Keratinocyte (primary cell): ENCODE data around the gene MYOM1. TPM values are rescaled to one million over a fixed set of nuclear protein-coding genes. Genes with fewer than 3 reads are reported as not detected.

ENCODE experiments used
- DNase-seq: peaks from one replicate; pipeline ENCODE4 v3.0.0-alpha.2; 2011; ENCODE audit warnings: low read depth, missing footprints, low spot score
- FAIRE-seq: peaks from 2 replicates; lab custom pipeline; 2011; peaks lifted over from hg19 to GRCh38; lab: Jason Lieb, UNC
- H2AFZ ChIP-seq: 2 replicates; pipeline ENCODE4 v1.6.0; 2012; ENCODE audit warnings: low read length, control low read depth, inconsistent platforms; ENCODE audit not compliant: control insufficient read depth
- H3K27ac ChIP-seq: 2 replicates; pipeline ENCODE4 v1.5.1; 2011; ENCODE audit warnings: low read length; ENCODE audit not compliant: control insufficient read depth, insufficient read depth
- H3K27me3 ChIP-seq: 3 replicates; pipeline ENCODE4 v1.6.0; 2011; ENCODE audit warnings: low read length; ENCODE audit not compliant: control insufficient read depth, insufficient read depth; ENCODE audit errors: extremely low read depth
- H3K36me3 ChIP-seq, 2 experiments: 2 replicates in 1 of 2; 3 replicates in 1 of 2; pipeline ENCODE4 v1.5.1; 2011; ENCODE audit warnings: low read length in 2 of 2, mild to moderate bottlenecking in 1 of 2; ENCODE audit not compliant: control insufficient read depth in 2 of 2, insufficient read depth in 2 of 2; ENCODE audit errors: extremely low read depth in 1 of 2
- H3K4me1 ChIP-seq: 3 replicates; pipeline ENCODE4 v1.5.1; 2011; ENCODE audit warnings: low read length; ENCODE audit not compliant: control insufficient read depth, insufficient read depth; ENCODE audit errors: extremely low read depth
- H3K4me2 ChIP-seq: 3 replicates; pipeline ENCODE4 v1.6.0; 2011; ENCODE audit warnings: low read depth, low read length; ENCODE audit not compliant: control insufficient read depth, insufficient read depth; ENCODE audit errors: extremely low read depth
- H3K4me3 ChIP-seq, 3 experiments: fragments of 200-600 bp in 1 of 3; sonication (generic) in 1 of 3; 2 replicates in 2 of 3; 3 replicates in 1 of 3; pipeline ENCODE4 v1.5.1; 2011 to 2016; ENCODE audit warnings: low read length in 3 of 3, mild to moderate bottlenecking in 3 of 3, control low read depth in 2 of 3, inconsistent platforms in 1 of 3, low read depth in 1 of 3, mixed read lengths in 1 of 3, mixed run types in 1 of 3, moderate library complexity in 1 of 3; ENCODE audit not compliant: control insufficient read depth in 2 of 3, insufficient read depth in 2 of 3; ENCODE audit errors: extremely low read depth in 1 of 3
- H3K79me2 ChIP-seq: 2 replicates; pipeline ENCODE4 v1.6.0; 2012; ENCODE audit warnings: low read length; ENCODE audit not compliant: control insufficient read depth, insufficient read depth
- H3K9ac ChIP-seq: 3 replicates; pipeline ENCODE4 v1.6.0; 2011; ENCODE audit warnings: low read length; ENCODE audit not compliant: control insufficient read depth, insufficient read depth; ENCODE audit errors: extremely low read depth
- H3K9me1 ChIP-seq: 3 replicates; pipeline ENCODE4 v1.6.0; 2011; ENCODE audit warnings: low read length; ENCODE audit not compliant: control insufficient read depth, insufficient read depth; ENCODE audit errors: extremely low read depth
- H3K9me3 ChIP-seq: 2 replicates; pipeline ENCODE4 v1.5.1; 2012; ENCODE audit warnings: low read depth, low read length; ENCODE audit not compliant: control insufficient read depth
- H4K20me1 ChIP-seq: 3 replicates; pipeline ENCODE4 v1.6.0; 2011; ENCODE audit warnings: low read length; ENCODE audit not compliant: control insufficient read depth, insufficient read depth; ENCODE audit errors: extremely low read depth
- EZH2 ChIP-seq: IDR thresholded peaks from one replicate; pipeline ENCODE4 v1.6.1; 2012; ENCODE audit warnings: inconsistent platforms, mild to moderate bottlenecking, low read length, moderate library complexity
- dilution Hi-C: fragments of 300-500 bp; cut with MboI; formaldehyde crosslinking; loops from one replicate; pipeline ENCODE4 v1.7.0; 2020; ENCODE audit warnings: low sequenced_read_pairs; ENCODE audit not compliant: extremely low pct_ligation_motif_present
- polyA plus RNA-seq, 5 experiments: library from polyadenylated mRNA; depleted of rRNA in 3 of 5; stranded (reverse) in 3 of 5; stranded (forward) in 1 of 5; unstranded in 1 of 5; fragments of >200 nt; gene quantifications; 1 replicate in 1 of 5; 2 replicates in 3 of 5; 3 replicates in 1 of 5; pipeline versions ENCODE4 v1.2.1 to v1.2.3, GENCODE V29; 2011 to 2012; ENCODE audit warnings: missing spikeins in 2 of 5, low read depth in 1 of 5, low replicate concordance in 1 of 5
- TF ChIP-seq, protein P1 (sequence below), 3 experiments: IDR thresholded peaks in 1 of 3; conservative IDR thresholded peaks in 1 of 3; optimal IDR thresholded peaks in 1 of 3; 2 replicates in 2 of 3; 3 replicates in 1 of 3; pipeline versions ENCODE3 to v1.5.1; 2011; ENCODE audit warnings: low read length in 3 of 3, mild to moderate bottlenecking in 3 of 3, moderate library complexity in 2 of 3, control low read depth in 1 of 3, inconsistent platforms in 1 of 3; ENCODE audit not compliant: insufficient read depth in 2 of 3; ENCODE audit errors: extremely low read depth in 1 of 3

MYOM1 gene
- polyA plus RNA-seq, 1 donor (not counting 4 experiments of a cell fraction or from before 2014, with no cell fraction given): 0.03 TPM

DNA sequence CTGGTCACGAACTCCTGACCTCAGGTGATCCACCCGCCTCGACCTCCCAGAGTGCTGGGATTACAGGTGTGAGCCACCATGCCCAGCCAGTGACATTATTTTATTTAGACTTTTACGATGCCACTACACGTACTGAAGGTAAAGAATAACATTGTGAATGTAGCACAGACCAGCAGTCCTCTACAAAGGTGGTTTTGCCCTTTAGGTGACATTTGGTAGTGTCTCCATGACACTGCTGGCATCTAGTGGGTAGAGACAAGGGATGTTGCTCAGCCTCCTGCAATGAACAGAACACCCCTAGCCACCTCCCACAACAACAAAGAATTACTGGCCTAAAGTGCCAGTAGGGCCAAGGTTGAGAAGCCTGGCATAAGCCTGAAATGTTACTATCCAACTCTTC, 69.5 kb downstream of the MYOM1 start:
- Histone ChIP-seq H3K36me3 (no peaks in the 10 kb centered on the region), H3K9ac (no peak overlapping the region), H4K20me1 (no peaks in the 10 kb centered on the region), H3K9me3 (no peaks in the 10 kb centered on the region), H2AFZ (no peak overlapping the region), H3K79me2 (no peaks in the 10 kb centered on the region), H3K4me2 (no peak overlapping the region), H3K9me1 (no peaks in the 10 kb centered on the region), H3K27me3 (no peaks in the 10 kb centered on the region), H3K27ac (no peak overlapping the region), H3K4me3 (no peak overlapping the region), H3K4me1 (no peaks in the 10 kb centered on the region)
- no peak for TF ChIP-seq EZH2
- TF ChIP-seq, protein P1, sequence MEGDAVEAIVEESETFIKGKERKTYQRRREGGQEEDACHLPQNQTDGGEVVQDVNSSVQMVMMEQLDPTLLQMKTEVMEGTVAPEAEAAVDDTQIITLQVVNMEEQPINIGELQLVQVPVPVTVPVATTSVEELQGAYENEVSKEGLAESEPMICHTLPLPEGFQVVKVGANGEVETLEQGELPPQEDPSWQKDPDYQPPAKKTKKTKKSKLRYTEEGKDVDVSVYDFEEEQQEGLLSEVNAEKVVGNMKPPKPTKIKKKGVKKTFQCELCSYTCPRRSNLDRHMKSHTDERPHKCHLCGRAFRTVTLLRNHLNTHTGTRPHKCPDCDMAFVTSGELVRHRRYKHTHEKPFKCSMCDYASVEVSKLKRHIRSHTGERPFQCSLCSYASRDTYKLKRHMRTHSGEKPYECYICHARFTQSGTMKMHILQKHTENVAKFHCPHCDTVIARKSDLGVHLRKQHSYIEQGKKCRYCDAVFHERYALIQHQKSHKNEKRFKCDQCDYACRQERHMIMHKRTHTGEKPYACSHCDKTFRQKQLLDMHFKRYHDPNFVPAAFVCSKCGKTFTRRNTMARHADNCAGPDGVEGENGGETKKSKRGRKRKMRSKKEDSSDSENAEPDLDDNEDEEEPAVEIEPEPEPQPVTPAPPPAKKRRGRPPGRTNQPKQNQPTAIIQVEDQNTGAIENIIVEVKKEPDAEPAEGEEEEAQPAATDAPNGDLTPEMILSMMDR (optimal IDR thresholded peaks at IDR 0.05 in 1 of 3, IDR thresholded peaks at IDR 0.05 in 1 of 3, conservative IDR thresholded peaks at IDR 0.05 in 1 of 3; ENCODE audit: extremely low read depth in 1 of 3, insufficient read depth in 2 of 3, low read length in 3 of 3): no peak
- no peak for DNase-seq
- dilution Hi-C loops: no loop called here
- FAIRE-seq: no peak

DNA sequence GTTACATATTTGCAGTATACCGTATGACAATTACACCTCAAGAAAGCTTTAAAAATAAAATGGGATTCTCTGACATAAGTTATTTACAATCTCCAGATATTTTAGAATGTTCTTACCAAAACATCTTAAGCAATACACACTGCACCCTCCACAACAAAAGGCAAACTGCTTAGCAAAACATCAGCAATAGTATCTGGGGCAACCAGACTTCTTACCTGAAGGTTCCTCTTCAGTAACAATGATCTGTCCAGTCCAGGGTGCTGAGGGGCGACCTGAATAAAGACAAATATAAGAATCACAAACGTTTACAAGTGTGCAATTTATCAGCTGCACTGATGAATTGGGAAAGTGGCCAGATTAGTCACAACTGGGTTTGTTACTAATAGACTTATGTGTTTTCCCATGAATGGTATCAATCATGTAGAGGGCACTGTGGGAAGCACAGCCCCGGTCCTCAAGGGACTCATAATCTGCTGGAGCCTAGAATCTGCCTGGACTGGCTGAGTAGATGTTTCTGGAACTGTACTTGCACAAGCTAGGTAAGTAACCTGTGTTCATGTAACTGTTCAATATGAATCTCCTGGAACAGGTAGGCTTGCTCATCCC, 70.7 kb downstream of the MYOM1 start:
- Histone ChIP-seq H3K4me2 (no peak overlapping the region), H2AFZ (no peak overlapping the region), H3K79me2 (no peaks in the 10 kb centered on the region), H3K36me3 (no peaks in the 10 kb centered on the region), H3K27me3 (no peaks in the 10 kb centered on the region), H4K20me1 (no peaks in the 10 kb centered on the region), H3K27ac (no peak overlapping the region), H3K4me1 (no peaks in the 10 kb centered on the region), H3K9me3 (no peaks in the 10 kb centered on the region), H3K9me1 (no peaks in the 10 kb centered on the region), H3K4me3 (no peak overlapping the region), H3K9ac (no peak overlapping the region)
- DNase-seq: no peak
- dilution Hi-C loops: no loop called here
- FAIRE-seq: no peak
- TF ChIP-seq EZH2: no peak
- TF ChIP-seq, protein P1 (optimal IDR thresholded peaks at IDR 0.05 in 1 of 3, IDR thresholded peaks at IDR 0.05 in 1 of 3, conservative IDR thresholded peaks at IDR 0.05 in 1 of 3; ENCODE audit: extremely low read depth in 1 of 3, insufficient read depth in 2 of 3, low read length in 3 of 3): no peak
